ENCODE data around the gene IL36A. TPM values are rescaled to one million over a fixed set of nuclear protein-coding genes. Genes with fewer than 3 reads are reported as not detected.

The IL36A gene
- total and polyA plus RNA-seq, 3 donors from 2014 or later: not detected

- Histone ChIP-seq H3K27me3 (no peaks in the 10 kb centered on the region), H3K27ac (no peak overlapping the region), H3K9me3 (no peaks in the 10 kb centered on the region), H3K4me3 (no peak overlapping the region), H3K4me1 (no peaks in the 10 kb centered on the region), H3K36me3 (ENCODE audit: low read depth, missing control alignments) (no peaks in the 10 kb centered on the region)
- 84 to 90% methylated on average over 5 of the region's 5 CpGs for WGBS, 2 donors
- intact Hi-C loops (cut with DNase I; ENCODE audit: low total_unique reads): no loop called here
- TF ChIP-seq CTCF (IDR thresholded peaks at IDR 0.05): no peak
- no peak for TF ChIP-seq POLR2A (IDR thresholded peaks at IDR 0.05)
- DNase-seq: no peak
These were observed 41.2 kb downstream of the IL36A start for GRCh38 chr2:113046465-113046864.

- WGBS, 2 donors: 89 to 93% methylated on average over 7 to 34 of the region's 38 CpGs
- no peak overlapping the region for H3K4me3 ChIP-seq
- no peaks in the 10 kb centered on the region for H3K27me3 ChIP-seq
- H3K36me3 ChIP-seq (ENCODE audit: low read depth, missing control alignments): no peaks in the 10 kb centered on the region
- TF ChIP-seq POLR2A (IDR thresholded peaks at IDR 0.05): no peak
- peak in 1 of 3 experiments; percentile 8 for TF ChIP-seq CTCF (IDR thresholded peaks at IDR 0.05)
- no peaks in the 10 kb centered on the region for H3K4me1 ChIP-seq
- DNase-seq: no peak
- intact Hi-C loops (cut with DNase I; ENCODE audit: low total_unique reads): no loop called here
- no peak overlapping the region for H3K27ac ChIP-seq
- no peaks in the 10 kb centered on the region for H3K9me3 ChIP-seq
These were observed 45.9 kb downstream of the IL36A start for GRCh38 chr2:113050921-113051895.

GRCh38 chr2:113052396-113052917 is 47.2 kb downstream of the IL36A start, which contains the start of gene IL36B:
TSS of gene IL36B (minus strand) at chr2:113052867.
- DNase-seq: no peak
- Histone ChIP-seq H3K4me3 (no peak within 1 kb of the TSS), H3K27me3 (no peaks in the 10 kb centered on the region), H3K36me3 (ENCODE audit: low read depth, missing control alignments) (no peaks in the 10 kb centered on the region), H3K27ac (no peak within 1 kb of the TSS), H3K4me1 (no peaks in the 10 kb centered on the region), H3K9me3 (no peaks in the 10 kb centered on the region)
- intact Hi-C loops (cut with DNase I; ENCODE audit: low total_unique reads): no loop called here
- WGBS, 2 donors: 71 to 78% methylated on average over 6 of the region's 6 CpGs
- TF ChIP-seq POLR2A (IDR thresholded peaks at IDR 0.05) (no peak), CTCF (IDR thresholded peaks at IDR 0.05) (no peak)

GRCh38 chr2:113053666-113054065 is 48.4 kb downstream of the IL36A start:
- Histone ChIP-seq H3K27me3 (no peaks in the 10 kb centered on the region), H3K36me3 (ENCODE audit: low read depth, missing control alignments) (no peaks in the 10 kb centered on the region), H3K27ac (no peak overlapping the region), H3K4me1 (no peaks in the 10 kb centered on the region), H3K4me3 (no peak overlapping the region), H3K9me3 (no peaks in the 10 kb centered on the region)
- no peak for DNase-seq
- intact Hi-C loops (cut with DNase I; ENCODE audit: low total_unique reads): no loop called here
- 75 to 87% methylated on average over 3 of the region's 3 CpGs for WGBS, 2 donors
- no peak for TF ChIP-seq POLR2A (IDR thresholded peaks at IDR 0.05)
- no peak for TF ChIP-seq CTCF (IDR thresholded peaks at IDR 0.05)
